HCT116 (cell line): ENCODE results near the gene TP53TG5. TPM values are rescaled to one million over a fixed set of nuclear protein-coding genes. Genes with fewer than 3 reads are reported as not detected.
A peak's percentile ranks its signal among the peaks of the same experiment; 100 is the strongest.

Experiments used
- ATF3 ChIP-seq: IDR thresholded peaks from 2 replicates; pipeline ENCODE4 v1.6.1; 2012
- CEBPB ChIP-seq: IDR thresholded peaks from 2 replicates; pipeline ENCODE4 v1.6.1; 2012; ENCODE audit warnings: low read depth
- CTCF ChIP-seq, 3 experiments: fragments of 200-600 bp in 1 of 3; sonication (generic) in 1 of 3; IDR thresholded peaks in 2 of 3; conservative IDR thresholded peaks in 1 of 3; 2 replicates each; pipeline ENCODE4 v1.5.1; 2012 to 2017; ENCODE audit warnings: low read depth in 2 of 3, low read length in 2 of 3, antibody characterized with exemption in 1 of 3, borderline replicate concordance in 1 of 3, control low read depth in 1 of 3, mild to moderate bottlenecking in 1 of 3, mixed read lengths in 1 of 3, mixed run types in 1 of 3, moderate library complexity in 1 of 3; ENCODE audit not compliant: insufficient read depth in 1 of 3
- EGR1 ChIP-seq: IDR thresholded peaks from 2 replicates; pipeline ENCODE4 v1.6.1; 2012; ENCODE audit warnings: low read depth
- ELF1 ChIP-seq: IDR thresholded peaks from 2 replicates; pipeline ENCODE4 v1.6.1; 2012; ENCODE audit warnings: low read depth, borderline replicate concordance
- EZH2 ChIP-seq: fragments of 200-600 bp; sonication (generic); IDR thresholded peaks from 2 replicates; pipeline ENCODE4 v1.6.1; 2017; ENCODE audit warnings: antibody characterized with exemption, mixed run types
- FOSL1 ChIP-seq: IDR thresholded peaks from 2 replicates; pipeline ENCODE4 v1.6.1; 2012; ENCODE audit warnings: low read depth
- JUND ChIP-seq: IDR thresholded peaks from 2 replicates; pipeline ENCODE4 v1.6.1; 2012
- POLR2A ChIP-seq: IDR thresholded peaks from 2 replicates; pipeline ENCODE4 v1.7.0; 2011; ENCODE audit warnings: borderline replicate concordance; ENCODE audit not compliant: insufficient read depth, insufficient read length; ENCODE audit errors: extremely low read depth
- POLR2AphosphoS5 ChIP-seq: IDR thresholded peaks from 2 replicates; pipeline ENCODE4 v1.6.1; 2011; ENCODE audit warnings: mild to moderate bottlenecking, low read depth, low read length, moderate library complexity
- RAD21 ChIP-seq: IDR thresholded peaks from 2 replicates; pipeline ENCODE4 v1.6.1; 2012; ENCODE audit warnings: low read depth, mild to moderate bottlenecking
- SP1 ChIP-seq: IDR thresholded peaks from 2 replicates; pipeline ENCODE4 v1.6.1; 2012; ENCODE audit warnings: low read depth
- ZBTB33 ChIP-seq: IDR thresholded peaks from 2 replicates; pipeline ENCODE4 v1.6.1; 2011; ENCODE audit warnings: mild to moderate bottlenecking, low read length, moderate library complexity; ENCODE audit not compliant: insufficient replicate concordance; ENCODE audit errors: extremely low read depth
- ZNF274 ChIP-seq: fragments of 200-500 bp; sonication (Bioruptor generic); IDR thresholded peaks from 2 replicates; pipeline ENCODE4 v1.6.1; 2014; ENCODE audit warnings: mild to moderate bottlenecking, low read depth, low read length, inconsistent platforms
- total RNA-seq: library from RNA; stranded (reverse); gene quantifications from one replicate; pipeline ENCODE4 v1.2.1, GENCODE V29; 2021; ENCODE audit not compliant: unreplicated experiment

The TP53TG5 gene
- total RNA-seq, 1 experiment from 2014 or later, result 0.76 TPM

- TF ChIP-seq ZBTB33, result no peak
- no peak for TF ChIP-seq FOSL1
- TF ChIP-seq POLR2AphosphoS5, result peak; percentile 94
- TF ChIP-seq POLR2A, result no peak
- no peak for TF ChIP-seq CEBPB
- no peak for TF ChIP-seq ATF3
- no peak for TF ChIP-seq RAD21
- TF ChIP-seq EZH2, result no peak
- TF ChIP-seq CTCF (IDR thresholded peaks at IDR 0.05 in 2 of 3, conservative IDR thresholded peaks at IDR 0.05 in 1 of 3; ENCODE audit: borderline replicate concordance in 1 of 3, insufficient read depth in 1 of 3, low read depth in 2 of 3, low read length in 2 of 3), result no peak
- peak; percentile 46; the same call in 1 of the 2 replicates for TF ChIP-seq EGR1
- TF ChIP-seq ELF1, result peak; percentile 93
- TF ChIP-seq ZNF274, result no peak
- no peak; the same call in 1 of the 2 replicates for TF ChIP-seq JUND
- peak; percentile 71 for TF ChIP-seq SP1
Observed at GRCh38 chr20:45415822-45416637, 37.9 kb upstream of the TP53TG5 start, which contains the start of gene PIGT (continued).
